SU-DHL-6 (cell line): ENCODE results near the gene TMEM94.

Experiments used
- H2AFZ ChIP-seq: fragments of 200-600 bp; sonication (generic); 2 replicates; pipeline ENCODE4 v1.6.1; 2014; ENCODE audit warnings: low read depth, mild to moderate bottlenecking, moderate library complexity, mixed read lengths, antibody characterized with exemption, low read length; ENCODE audit not compliant: severe bottlenecking
- H3F3A ChIP-seq: fragments of 200-600 bp; shearing (Covaris generic); 2 replicates; pipeline ENCODE4 v1.6.0; 2016; ENCODE audit warnings: antibody characterized with exemption, mild to moderate bottlenecking; ENCODE audit not compliant: insufficient read depth
- H3K27ac ChIP-seq: fragments of 200-600 bp; sonication (generic); 2 replicates; pipeline ENCODE4 v1.5.1; 2016; ENCODE audit warnings: low read depth, mild to moderate bottlenecking, low read length, moderate library complexity, mixed read lengths
- H3K27me3 ChIP-seq: fragments of 200-600 bp; sonication (generic), shearing (Covaris generic); 2 replicates; pipeline ENCODE4 v1.6.0; 2014; ENCODE audit warnings: mild to moderate bottlenecking, low read length
- H3K36me3 ChIP-seq: fragments of 200-600 bp; sonication (generic); 2 replicates; pipeline ENCODE4 v1.6.1; 2014; ENCODE audit warnings: mild to moderate bottlenecking, low read length, mixed read lengths
- H3K4me2 ChIP-seq: fragments of 300-600, 200-600 bp; shearing (Covaris generic), sonication (generic); 2 replicates; pipeline ENCODE4 v1.6.0; 2014; ENCODE audit warnings: low read length, low read depth, mild to moderate bottlenecking; ENCODE audit not compliant: poor library complexity, severe bottlenecking
- H3K4me3 ChIP-seq: fragments of 200-600 bp; sonication (generic); 2 replicates; pipeline ENCODE4 v1.5.1; 2014; ENCODE audit warnings: antibody characterized with exemption, low read length, mild to moderate bottlenecking, mixed read lengths; ENCODE audit not compliant: insufficient read depth, poor library complexity, severe bottlenecking
- H3K79me2 ChIP-seq: fragments of 200-600 bp; sonication (generic); 2 replicates; pipeline ENCODE4 v1.6.1; 2014; ENCODE audit warnings: mild to moderate bottlenecking, low read length, moderate library complexity; ENCODE audit not compliant: insufficient read depth
- H3K9ac ChIP-seq: fragments of 200-600 bp; sonication (generic); 2 replicates; pipeline ENCODE4 v1.7.0; 2014; ENCODE audit warnings: mild to moderate bottlenecking, low read length
- H3K9me2 ChIP-seq: fragments of 200-600 bp; sonication (generic); replicated peaks from 2 replicates; pipeline ENCODE4 v1.6.1; 2014; ENCODE audit warnings: low read length; ENCODE audit not compliant: insufficient read depth
- H3K9me3 ChIP-seq: fragments of 200-600 bp; sonication (generic); 2 replicates; pipeline ENCODE4 v1.6.1; 2014; ENCODE audit warnings: low read length, mixed read lengths; ENCODE audit not compliant: insufficient read depth
- H4K20me1 ChIP-seq: fragments of 200-600 bp; sonication (generic); 2 replicates; pipeline ENCODE4 v1.6.1; 2014; ENCODE audit warnings: low read depth, mild to moderate bottlenecking, antibody characterized with exemption, low read length, moderate library complexity, mixed read lengths
- EZH2phosphoT487 ChIP-seq: fragments of 200-600 bp; sonication (generic), shearing (Covaris generic); conservative IDR thresholded peaks from 2 replicates; pipeline ENCODE4 v1.6.1; 2018; ENCODE audit warnings: mild to moderate bottlenecking, antibody characterized with exemption, low read length, moderate library complexity, mixed read lengths
- TF ChIP-seq, protein P1 (sequence below): fragments of 200-600 bp; sonication (generic); IDR thresholded peaks from one replicate; pipeline ENCODE4 v1.5.1; 2017; ENCODE audit warnings: antibody characterized with exemption, mild to moderate bottlenecking, low read length, moderate library complexity; ENCODE audit not compliant: insufficient read depth, poor library complexity, severe bottlenecking

The TMEM94 gene

DNA sequence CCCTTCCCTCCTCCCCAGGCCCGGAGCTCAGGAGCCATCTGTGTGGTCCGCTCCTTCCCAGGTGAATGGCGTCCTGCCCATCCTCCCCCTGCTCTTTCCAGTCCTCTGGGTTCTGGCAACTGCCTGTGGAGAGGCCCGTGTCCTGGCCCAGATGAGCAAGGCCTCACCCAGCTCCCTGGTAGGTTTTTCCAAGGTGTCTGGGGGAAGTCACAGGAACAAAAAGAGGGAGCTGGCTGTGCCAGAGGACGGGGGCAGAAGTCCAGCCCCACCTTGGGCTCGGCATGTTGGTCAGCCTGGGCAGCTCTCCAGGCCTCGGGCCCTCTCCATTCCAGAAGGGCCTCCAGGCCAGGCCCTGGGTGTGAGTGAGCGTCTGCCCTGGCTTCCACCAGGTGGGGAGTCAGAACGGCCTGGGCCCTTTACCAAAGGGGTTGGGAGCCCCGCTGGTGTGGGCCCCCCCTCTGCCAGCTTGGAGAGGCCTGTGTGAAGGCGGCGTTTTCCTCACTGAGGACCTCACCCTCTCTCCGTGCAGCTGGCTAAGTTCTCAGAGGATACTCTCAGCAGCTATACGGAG lies 33.8 kb downstream of the TMEM94 start:
- Histone ChIP-seq H3K4me2 (no peak overlapping the region), H3K27me3 (no peaks in the 10 kb centered on the region)

DNA sequence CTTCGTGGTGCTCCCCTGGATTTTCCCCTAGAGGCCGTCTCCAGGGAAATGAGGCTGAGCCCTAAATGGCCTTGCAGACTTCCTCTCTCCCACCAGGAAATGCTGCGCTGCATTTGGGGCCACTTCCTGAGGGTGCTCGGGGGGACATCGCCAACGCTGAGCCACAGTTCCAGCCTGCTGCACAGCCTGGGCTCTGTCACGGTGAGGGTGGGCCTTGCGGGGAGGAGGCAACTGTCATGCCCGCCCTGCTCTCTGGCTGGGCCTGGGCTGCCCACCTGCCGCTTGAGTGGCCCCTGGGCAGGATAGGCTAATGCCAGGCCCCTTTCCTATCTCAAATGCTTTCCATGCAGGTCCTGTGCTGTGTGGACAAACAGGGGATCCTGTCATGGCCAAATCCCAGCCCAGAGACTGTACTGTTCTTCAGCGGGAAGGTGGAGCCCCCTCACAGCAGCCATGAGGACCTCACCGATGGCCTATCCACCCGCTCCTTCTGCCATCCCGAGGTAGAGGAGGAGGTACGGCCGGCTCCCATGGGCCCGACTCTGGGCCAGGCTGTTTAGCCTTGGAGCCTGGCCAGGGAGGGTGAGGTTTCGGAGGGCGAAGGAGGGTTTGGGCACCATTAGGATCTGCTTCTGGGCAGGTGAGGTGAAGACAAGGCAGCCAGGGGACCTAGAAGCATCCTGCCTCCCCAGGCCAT lies 34.7 kb downstream of the TMEM94 start:
- H3K36me3 ChIP-seq: no peaks in the 10 kb centered on the region
- TF ChIP-seq, protein P1, sequence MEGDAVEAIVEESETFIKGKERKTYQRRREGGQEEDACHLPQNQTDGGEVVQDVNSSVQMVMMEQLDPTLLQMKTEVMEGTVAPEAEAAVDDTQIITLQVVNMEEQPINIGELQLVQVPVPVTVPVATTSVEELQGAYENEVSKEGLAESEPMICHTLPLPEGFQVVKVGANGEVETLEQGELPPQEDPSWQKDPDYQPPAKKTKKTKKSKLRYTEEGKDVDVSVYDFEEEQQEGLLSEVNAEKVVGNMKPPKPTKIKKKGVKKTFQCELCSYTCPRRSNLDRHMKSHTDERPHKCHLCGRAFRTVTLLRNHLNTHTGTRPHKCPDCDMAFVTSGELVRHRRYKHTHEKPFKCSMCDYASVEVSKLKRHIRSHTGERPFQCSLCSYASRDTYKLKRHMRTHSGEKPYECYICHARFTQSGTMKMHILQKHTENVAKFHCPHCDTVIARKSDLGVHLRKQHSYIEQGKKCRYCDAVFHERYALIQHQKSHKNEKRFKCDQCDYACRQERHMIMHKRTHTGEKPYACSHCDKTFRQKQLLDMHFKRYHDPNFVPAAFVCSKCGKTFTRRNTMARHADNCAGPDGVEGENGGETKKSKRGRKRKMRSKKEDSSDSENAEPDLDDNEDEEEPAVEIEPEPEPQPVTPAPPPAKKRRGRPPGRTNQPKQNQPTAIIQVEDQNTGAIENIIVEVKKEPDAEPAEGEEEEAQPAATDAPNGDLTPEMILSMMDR: no peak
- no peak for TF ChIP-seq EZH2phosphoT487
- H3K9me3 ChIP-seq: no peaks in the 10 kb centered on the region
- H4K20me1 ChIP-seq: no peaks in the 10 kb centered on the region
- no peak overlapping the region for H3K4me2 ChIP-seq
- no peaks in the 10 kb centered on the region for H3K27me3 ChIP-seq
- H3K9me2 ChIP-seq: no peaks in the 10 kb centered on the region
- no peak overlapping the region for H3K27ac ChIP-seq
- H3K79me2 ChIP-seq: no peaks in the 10 kb centered on the region
- no peak overlapping the region for H3K9ac ChIP-seq
- H2AFZ ChIP-seq: no peak overlapping the region
- no peak overlapping the region for H3K4me3 ChIP-seq
- peaks cover 4% of the 10 kb centered on the region; the same call in 1 of the 2 replicates for H3F3A ChIP-seq

More for the DNA sequence above, 33.8 kb downstream of the TMEM94 start:
- H3K4me3 ChIP-seq: no peak overlapping the region
- TF ChIP-seq, protein P1: no peak
- no peak for TF ChIP-seq EZH2phosphoT487
- peaks cover 4% of the 10 kb centered on the region; the same call in 1 of the 2 replicates for H3F3A ChIP-seq
- H3K27ac ChIP-seq: no peak overlapping the region
- no peaks in the 10 kb centered on the region for H3K9me3 ChIP-seq
- no peak overlapping the region for H2AFZ ChIP-seq
- H3K36me3 ChIP-seq: no peaks in the 10 kb centered on the region
- no peaks in the 10 kb centered on the region for H4K20me1 ChIP-seq
- no peaks in the 10 kb centered on the region for H3K9me2 ChIP-seq
- no peaks in the 10 kb centered on the region for H3K79me2 ChIP-seq
- H3K9ac ChIP-seq: no peak overlapping the region

DNA sequence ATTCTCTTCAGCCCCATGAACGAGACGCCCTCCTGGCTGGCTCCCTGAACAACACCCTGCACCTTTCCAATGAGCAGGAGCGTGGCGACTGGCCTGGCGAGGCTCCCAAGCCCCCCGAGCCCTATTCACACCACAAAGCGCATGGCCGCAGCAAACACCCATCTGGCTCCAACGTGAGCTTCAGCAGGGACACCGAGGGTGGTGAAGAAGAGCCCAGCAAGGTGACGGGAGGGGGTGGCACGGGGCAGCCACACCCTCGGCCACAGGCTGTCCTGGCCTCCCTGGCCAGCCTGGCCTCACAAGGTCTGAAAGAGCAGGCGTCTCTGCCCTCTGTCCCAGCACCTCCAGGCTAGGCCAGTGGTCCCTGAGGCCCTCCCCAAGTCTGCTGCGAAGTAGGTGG lies 35.2 kb downstream of the TMEM94 start:
- Histone ChIP-seq H2AFZ (no peak overlapping the region), H3K4me3 (no peak overlapping the region), H3K36me3 (no peaks in the 10 kb centered on the region)

More for the DNA sequence above, 35.2 kb downstream of the TMEM94 start:
- no peak overlapping the region for H3K27ac ChIP-seq
- no peaks in the 10 kb centered on the region for H3K27me3 ChIP-seq
- peaks cover 4% of the 10 kb centered on the region; the same call in 1 of the 2 replicates for H3F3A ChIP-seq
- H4K20me1 ChIP-seq: no peaks in the 10 kb centered on the region
- H3K9me2 ChIP-seq: no peaks in the 10 kb centered on the region
- H3K4me2 ChIP-seq: no peak overlapping the region
- no peak for TF ChIP-seq EZH2phosphoT487
- TF ChIP-seq, protein P1: no peak
- H3K9ac ChIP-seq: no peak overlapping the region
- no peaks in the 10 kb centered on the region for H3K9me3 ChIP-seq
- H3K79me2 ChIP-seq: no peaks in the 10 kb centered on the region
